ENCODE measurements around the gene CLDN10. TPM values are rescaled to one million over a fixed set of nuclear protein-coding genes. Genes with fewer than 3 reads are reported as not detected.

The CLDN10 gene
- polyA plus RNA-seq, 2 of the 4 experiments (the other 2 are of a cell fraction), result 0.18 to 0.96 TPM

GRCh38 chr13:95552208-95552538 lies 347 bp upstream of the CLDN10 start:
- no peak overlapping the region; the same call in 2 of the 3 replicates for H3K4me3 ChIP-seq
- DNase-seq (ENCODE audit: low read depth in 1 of 2, low spot score in 1 of 2), result no peak

DNA sequence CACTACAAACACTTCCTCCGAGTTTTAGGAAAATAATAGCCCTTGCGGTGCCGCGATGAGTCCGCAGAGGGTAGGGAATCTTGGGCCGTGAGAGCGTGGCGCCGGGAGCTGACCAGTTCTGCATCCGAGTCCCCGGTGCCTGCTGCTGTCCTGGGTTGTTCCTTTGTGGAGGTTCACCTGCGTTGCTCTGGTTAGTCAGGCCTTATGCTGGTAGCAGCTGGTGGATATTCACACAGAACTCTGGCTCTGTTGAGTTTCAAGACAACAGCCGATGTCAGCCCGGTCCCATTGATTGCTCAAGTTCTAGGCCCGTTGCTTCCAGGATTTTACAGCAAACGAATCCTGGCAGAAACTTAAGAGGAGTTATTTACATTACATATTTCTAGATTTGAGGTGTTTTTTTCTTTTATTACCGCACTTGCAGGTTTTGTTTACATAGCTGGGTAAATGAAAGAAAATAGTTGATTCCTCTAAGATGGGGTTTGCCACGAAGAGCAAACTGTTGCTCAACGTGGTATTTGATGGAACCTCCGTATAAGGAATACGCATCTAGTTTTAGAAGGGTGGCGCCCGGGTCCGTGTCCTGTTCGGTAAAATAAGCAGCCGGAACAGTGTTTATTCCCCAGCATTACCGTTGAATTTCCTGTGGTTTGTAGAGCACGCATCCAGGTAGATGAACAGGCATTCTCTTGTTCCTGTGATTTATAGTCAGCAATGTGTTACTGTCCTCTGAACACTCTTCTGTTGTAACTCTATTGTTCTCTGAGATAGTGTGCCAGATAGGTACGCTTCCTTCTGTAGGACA lies 1.3 kb downstream of the CLDN10 start:
- POLR2A ChIA-PET, result no interaction called here
- ATAC-seq (no peak), FAIRE-seq (no peak), DNase-seq (ENCODE audit: low read depth in 1 of 2, low spot score in 1 of 2) (no peak)
- no peak overlapping the region for H3K27ac ChIP-seq
- H3K4me3 ChIP-seq, result no peak overlapping the region
- CTCF ChIA-PET, result interaction anchor here (1.7 kb wide), 1 partner anchor 17 kb away, joined by 5 read pairs; no protein-coding TSS in a partner anchor
- H3K4me2 ChIP-seq, result peak overlapping the region; percentile 53; the same call in 2 of the 3 replicates
- TF ChIP-seq, protein P1, sequence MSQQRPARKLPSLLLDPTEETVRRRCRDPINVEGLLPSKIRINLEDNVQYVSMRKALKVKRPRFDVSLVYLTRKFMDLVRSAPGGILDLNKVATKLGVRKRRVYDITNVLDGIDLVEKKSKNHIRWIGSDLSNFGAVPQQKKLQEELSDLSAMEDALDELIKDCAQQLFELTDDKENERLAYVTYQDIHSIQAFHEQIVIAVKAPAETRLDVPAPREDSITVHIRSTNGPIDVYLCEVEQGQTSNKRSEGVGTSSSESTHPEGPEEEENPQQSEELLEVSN (IDR thresholded peaks at IDR 0.05; ENCODE audit: borderline replicate concordance, low read depth), result no peak
- TF ChIP-seq FOXS1 (CRISPR knock-in tag; IDR thresholded peaks at IDR 0.05), result no peak
- no peak for TF ChIP-seq TFCP2L1 (CRISPR knock-in tag; IDR thresholded peaks at IDR 0.05)
- TF ChIP-seq, protein P2, sequence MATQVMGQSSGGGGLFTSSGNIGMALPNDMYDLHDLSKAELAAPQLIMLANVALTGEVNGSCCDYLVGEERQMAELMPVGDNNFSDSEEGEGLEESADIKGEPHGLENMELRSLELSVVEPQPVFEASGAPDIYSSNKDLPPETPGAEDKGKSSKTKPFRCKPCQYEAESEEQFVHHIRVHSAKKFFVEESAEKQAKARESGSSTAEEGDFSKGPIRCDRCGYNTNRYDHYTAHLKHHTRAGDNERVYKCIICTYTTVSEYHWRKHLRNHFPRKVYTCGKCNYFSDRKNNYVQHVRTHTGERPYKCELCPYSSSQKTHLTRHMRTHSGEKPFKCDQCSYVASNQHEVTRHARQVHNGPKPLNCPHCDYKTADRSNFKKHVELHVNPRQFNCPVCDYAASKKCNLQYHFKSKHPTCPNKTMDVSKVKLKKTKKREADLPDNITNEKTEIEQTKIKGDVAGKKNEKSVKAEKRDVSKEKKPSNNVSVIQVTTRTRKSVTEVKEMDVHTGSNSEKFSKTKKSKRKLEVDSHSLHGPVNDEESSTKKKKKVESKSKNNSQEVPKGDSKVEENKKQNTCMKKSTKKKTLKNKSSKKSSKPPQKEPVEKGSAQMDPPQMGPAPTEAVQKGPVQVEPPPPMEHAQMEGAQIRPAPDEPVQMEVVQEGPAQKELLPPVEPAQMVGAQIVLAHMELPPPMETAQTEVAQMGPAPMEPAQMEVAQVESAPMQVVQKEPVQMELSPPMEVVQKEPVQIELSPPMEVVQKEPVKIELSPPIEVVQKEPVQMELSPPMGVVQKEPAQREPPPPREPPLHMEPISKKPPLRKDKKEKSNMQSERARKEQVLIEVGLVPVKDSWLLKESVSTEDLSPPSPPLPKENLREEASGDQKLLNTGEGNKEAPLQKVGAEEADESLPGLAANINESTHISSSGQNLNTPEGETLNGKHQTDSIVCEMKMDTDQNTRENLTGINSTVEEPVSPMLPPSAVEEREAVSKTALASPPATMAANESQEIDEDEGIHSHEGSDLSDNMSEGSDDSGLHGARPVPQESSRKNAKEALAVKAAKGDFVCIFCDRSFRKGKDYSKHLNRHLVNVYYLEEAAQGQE (IDR thresholded peaks at IDR 0.05), result no peak
- TF ChIP-seq, protein P3, sequence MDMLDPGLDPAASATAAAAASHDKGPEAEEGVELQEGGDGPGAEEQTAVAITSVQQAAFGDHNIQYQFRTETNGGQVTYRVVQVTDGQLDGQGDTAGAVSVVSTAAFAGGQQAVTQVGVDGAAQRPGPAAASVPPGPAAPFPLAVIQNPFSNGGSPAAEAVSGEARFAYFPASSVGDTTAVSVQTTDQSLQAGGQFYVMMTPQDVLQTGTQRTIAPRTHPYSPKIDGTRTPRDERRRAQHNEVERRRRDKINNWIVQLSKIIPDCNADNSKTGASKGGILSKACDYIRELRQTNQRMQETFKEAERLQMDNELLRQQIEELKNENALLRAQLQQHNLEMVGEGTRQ (IDR thresholded peaks at IDR 0.05), result no peak
- no peak for TF ChIP-seq RARB (CRISPR knock-in tag; IDR thresholded peaks at IDR 0.05)
- TF ChIP-seq EHF (CRISPR knock-in tag; IDR thresholded peaks at IDR 0.05), result no peak
- no peak for TF ChIP-seq HMGXB4 (CRISPR knock-in tag; IDR thresholded peaks at IDR 0.05; ENCODE audit: borderline replicate concordance)
- TF ChIP-seq HOXB13 (CRISPR knock-in tag; IDR thresholded peaks at IDR 0.05; ENCODE audit: low read depth), result no peak
- TF ChIP-seq CBX2 (IDR thresholded peaks at IDR 0.05; ENCODE audit: borderline replicate concordance, low read depth), result no peak
- no peaks in the 10 kb centered on the region for H3K9me3 ChIP-seq
- 72% methylated on average over 29 of the region's 29 CpGs for WGBS (ENCODE audit: missing lambda C conversion rate)
- H3K4me1 ChIP-seq, result peaks cover 3% of the 10 kb centered on the region; the same call in 2 of the 3 replicates

More at GRCh38 chr13:95552208-95552538, 347 bp upstream of the CLDN10 start:
- H3K27ac ChIP-seq, result no peak overlapping the region
- H3K4me2 ChIP-seq, result peak overlapping the region; percentile 53
- POLR2A ChIA-PET, result no interaction called here
- 97% methylated on average over 6 of the region's 17 CpGs for WGBS (ENCODE audit: missing lambda C conversion rate)
- H3K4me1 ChIP-seq, result peaks cover 3% of the 10 kb centered on the region; the same call in 1 of the 3 replicates
- no peak for FAIRE-seq
- no peaks in the 10 kb centered on the region for H3K9me3 ChIP-seq
- TF ChIP-seq CHD2 (IDR thresholded peaks at IDR 0.05; ENCODE audit: low read length, partially characterized antibody), result no peak
- no peak for TF ChIP-seq EHF (CRISPR knock-in tag; IDR thresholded peaks at IDR 0.05)
- CTCF ChIA-PET, result interaction anchor here (1.1 kb wide), 1 partner anchor 69 kb away, joined by 3 read pairs; no protein-coding TSS in a partner anchor
- ATAC-seq, result 0 out of 6 replicates have a peak, but pooled peaks of 1 of the 2 experiments have one; percentile 43

DNA sequence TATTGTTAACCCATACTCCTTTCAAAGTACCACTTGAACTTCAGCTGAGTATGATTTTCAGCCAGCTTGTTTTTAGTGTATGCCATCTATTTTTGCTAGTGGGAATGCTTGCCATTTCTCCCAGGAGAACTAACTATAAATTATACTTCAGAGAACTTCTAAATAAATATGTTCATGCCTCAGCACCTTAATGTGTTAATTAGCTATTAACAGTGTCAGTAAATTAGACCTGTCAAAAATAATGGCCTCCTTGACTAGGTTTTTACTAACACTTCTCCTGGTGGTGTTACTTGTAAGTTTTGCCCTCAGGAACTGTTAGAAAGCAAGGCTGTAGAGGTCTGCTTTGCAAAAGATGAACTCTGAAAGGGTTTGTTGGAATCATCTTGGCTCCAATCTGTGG lies 4.5 kb downstream of the CLDN10 start:
- ATAC-seq (no peak), FAIRE-seq (no peak), DNase-seq (ENCODE audit: low read depth in 1 of 2, low spot score in 1 of 2) (no peak)
- Histone ChIP-seq H3K4me3 (no peak overlapping the region), H3K4me1 (peaks cover 11% of the 10 kb centered on the region; the same call in 2 of the 3 replicates), H3K9me3 (no peaks in the 10 kb centered on the region), H3K4me2 (no peak overlapping the region), H3K27ac (no peak overlapping the region)
- TF ChIP-seq, protein P4, sequence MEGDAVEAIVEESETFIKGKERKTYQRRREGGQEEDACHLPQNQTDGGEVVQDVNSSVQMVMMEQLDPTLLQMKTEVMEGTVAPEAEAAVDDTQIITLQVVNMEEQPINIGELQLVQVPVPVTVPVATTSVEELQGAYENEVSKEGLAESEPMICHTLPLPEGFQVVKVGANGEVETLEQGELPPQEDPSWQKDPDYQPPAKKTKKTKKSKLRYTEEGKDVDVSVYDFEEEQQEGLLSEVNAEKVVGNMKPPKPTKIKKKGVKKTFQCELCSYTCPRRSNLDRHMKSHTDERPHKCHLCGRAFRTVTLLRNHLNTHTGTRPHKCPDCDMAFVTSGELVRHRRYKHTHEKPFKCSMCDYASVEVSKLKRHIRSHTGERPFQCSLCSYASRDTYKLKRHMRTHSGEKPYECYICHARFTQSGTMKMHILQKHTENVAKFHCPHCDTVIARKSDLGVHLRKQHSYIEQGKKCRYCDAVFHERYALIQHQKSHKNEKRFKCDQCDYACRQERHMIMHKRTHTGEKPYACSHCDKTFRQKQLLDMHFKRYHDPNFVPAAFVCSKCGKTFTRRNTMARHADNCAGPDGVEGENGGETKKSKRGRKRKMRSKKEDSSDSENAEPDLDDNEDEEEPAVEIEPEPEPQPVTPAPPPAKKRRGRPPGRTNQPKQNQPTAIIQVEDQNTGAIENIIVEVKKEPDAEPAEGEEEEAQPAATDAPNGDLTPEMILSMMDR (IDR thresholded peaks at IDR 0.05), result 0 out of 3 replicates have a peak, but pooled peaks have one; percentile 1
- TF ChIP-seq MYC (IDR thresholded peaks at IDR 0.05; ENCODE audit: borderline replicate concordance, low read length), result no peak
- ChIA-PET CTCF (interaction anchor here (0.9 to 3.1 kb wide), 5 partner anchors 8 to 77 kb away, joined by 3 to 13 read pairs (median 5); no protein-coding TSS in a partner anchor), POLR2A (interaction anchor here (0.6 to 1.0 kb wide), 2 partner anchors 16 to 88 kb away, joined by 3 to 4 read pairs; partner anchors contain the start of gene DZIP1)

Data from A549 (cell line).